H1 (cell line): ENCODE data around the gene EPB41L1. TPM values are rescaled to one million over a fixed set of nuclear protein-coding genes. Genes with fewer than 3 reads are reported as not detected.

ENCODE experiments used
- ASH2L ChIP-seq: fragments of 200-600, 300-600 bp; sonication (generic); IDR thresholded peaks from one replicate; pipeline ENCODE4 v1.7.1; 2017; ENCODE audit warnings: low read length
- NANOG ChIP-seq: IDR thresholded peaks from 2 replicates; pipeline ENCODE4 v1.6.1; 2011; ENCODE audit warnings: low read length, low read depth, mild to moderate bottlenecking, inconsistent platforms; ENCODE audit not compliant: insufficient read depth, poor library complexity, severe bottlenecking
- NRF1 ChIP-seq: IDR thresholded peaks from 2 replicates; pipeline ENCODE4 v1.6.1; 2011; ENCODE audit warnings: mild to moderate bottlenecking, low read depth, low read length, improper control_type of control experiment
- PHF8 ChIP-seq: fragments of 200-600 bp; sonication (generic); conservative IDR thresholded peaks from 2 replicates; pipeline ENCODE4 v1.7.1; 2012; ENCODE audit warnings: low read depth, mild to moderate bottlenecking, inconsistent platforms, low read length, moderate library complexity
- RNF2 ChIP-seq: fragments of 200-900, 300-1000 bp; sonication (generic); IDR thresholded peaks from 2 replicates; pipeline ENCODE4 v1.7.1; 2016; ENCODE audit warnings: borderline replicate concordance, low read depth, mild to moderate bottlenecking, antibody characterized with exemption, low read length; ENCODE audit not compliant: poor library complexity, severe bottlenecking; ENCODE audit errors: missing control alignments
- SP4 ChIP-seq: IDR thresholded peaks from 2 replicates; pipeline ENCODE4 v1.6.1; 2012; ENCODE audit warnings: low read length, inconsistent platforms
- polyA plus RNA-seq, 7 experiments: library from polyadenylated mRNA; depleted of rRNA in 3 of 7; stranded (reverse) in 5 of 7; unstranded in 2 of 7; fragments of >200 nt in 5 of 7; fragments of 200-250 nt in 2 of 7; gene quantifications; 1 replicate in 5 of 7; 2 replicates in 1 of 7; 4 replicates in 1 of 7; pipeline versions ENCODE4 v1.2.1 to v1.2.3, GENCODE V29; 2011 to 2013; ENCODE audit warnings: missing spikeins in 2 of 7, mixed read lengths in 2 of 7
- total RNA-seq: library from RNA; stranded (reverse); fragmentation: NEBNext Ultra II Directional; extraction: Animal tissue kit (Norgen Biotek cat#: 25700); gene quantifications from 2 replicates; pipeline ENCODE4 v1.2.1, GENCODE V29; 2021
- TF ChIP-seq, protein P1 (sequence below): IDR thresholded peaks from 2 replicates; pipeline ENCODE4 v1.6.1; 2012; ENCODE audit warnings: inconsistent platforms
- TF ChIP-seq, protein P2 (sequence below): IDR thresholded peaks from 2 replicates; pipeline ENCODE4 v1.6.1; 2012; ENCODE audit warnings: low read length, inconsistent platforms

Gene EPB41L1
- total and polyA plus RNA-seq, 2 of the 8 experiments (the other 6 are each of a cell fraction or from before 2014, with no cell fraction given), result 14.8 to 36.0 TPM

DNA sequence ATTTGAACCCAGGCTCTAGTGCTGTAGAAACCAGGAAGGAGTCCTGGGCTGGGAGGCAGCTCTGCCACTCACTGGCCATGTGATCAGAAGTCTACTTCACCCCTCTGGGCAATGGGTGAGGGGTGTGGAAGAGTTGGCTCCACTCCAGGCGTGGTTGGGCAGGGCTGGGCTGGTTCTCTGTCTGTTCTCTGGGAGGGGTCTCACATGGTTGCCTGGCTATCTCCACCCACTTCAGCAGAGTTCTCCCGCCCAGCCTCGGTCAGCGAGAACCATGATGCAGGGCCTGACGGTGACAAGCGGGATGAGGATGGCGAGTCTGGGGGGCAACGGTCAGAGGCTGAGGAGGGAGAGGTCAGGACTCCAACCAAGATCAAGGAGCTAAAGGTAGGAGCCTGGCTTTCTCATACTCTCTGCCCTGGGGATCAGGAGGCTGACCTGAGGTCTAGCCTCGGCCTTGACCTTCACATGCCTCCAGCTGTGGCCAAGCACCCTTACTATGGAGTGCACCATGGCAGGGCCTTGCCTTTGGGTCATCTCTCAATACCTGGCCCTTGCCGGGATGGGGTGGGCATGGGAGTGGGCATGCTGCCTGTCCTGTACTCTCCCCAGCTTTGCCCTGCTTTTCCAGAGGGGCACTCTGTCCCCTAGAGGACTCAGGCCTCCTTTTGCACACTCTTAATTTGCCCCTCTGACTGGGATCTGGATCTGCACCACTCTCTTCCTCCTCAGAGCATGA lies 39.6 kb downstream of the EPB41L1 start (continued):
- TF ChIP-seq, protein P1, sequence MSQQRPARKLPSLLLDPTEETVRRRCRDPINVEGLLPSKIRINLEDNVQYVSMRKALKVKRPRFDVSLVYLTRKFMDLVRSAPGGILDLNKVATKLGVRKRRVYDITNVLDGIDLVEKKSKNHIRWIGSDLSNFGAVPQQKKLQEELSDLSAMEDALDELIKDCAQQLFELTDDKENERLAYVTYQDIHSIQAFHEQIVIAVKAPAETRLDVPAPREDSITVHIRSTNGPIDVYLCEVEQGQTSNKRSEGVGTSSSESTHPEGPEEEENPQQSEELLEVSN, result no peak
- TF ChIP-seq PHF8 (no peak), ASH2L (no peak), NRF1 (no peak), NANOG (no peak), SP4 (no peak), RNF2 (no peak)
- TF ChIP-seq, protein P2, sequence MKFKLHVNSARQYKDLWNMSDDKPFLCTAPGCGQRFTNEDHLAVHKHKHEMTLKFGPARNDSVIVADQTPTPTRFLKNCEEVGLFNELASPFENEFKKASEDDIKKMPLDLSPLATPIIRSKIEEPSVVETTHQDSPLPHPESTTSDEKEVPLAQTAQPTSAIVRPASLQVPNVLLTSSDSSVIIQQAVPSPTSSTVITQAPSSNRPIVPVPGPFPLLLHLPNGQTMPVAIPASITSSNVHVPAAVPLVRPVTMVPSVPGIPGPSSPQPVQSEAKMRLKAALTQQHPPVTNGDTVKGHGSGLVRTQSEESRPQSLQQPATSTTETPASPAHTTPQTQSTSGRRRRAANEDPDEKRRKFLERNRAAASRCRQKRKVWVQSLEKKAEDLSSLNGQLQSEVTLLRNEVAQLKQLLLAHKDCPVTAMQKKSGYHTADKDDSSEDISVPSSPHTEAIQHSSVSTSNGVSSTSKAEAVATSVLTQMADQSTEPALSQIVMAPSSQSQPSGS, result no peak
